Measurements from ENCODE around the gene PRKCZ. TPM values are rescaled to one million over a fixed set of nuclear protein-coding genes. Genes with fewer than 3 reads are reported as not detected.

Gene PRKCZ
- total RNA-seq, 1 donor from 2014 or later: 7.8 TPM

- Mint-ChIP-seq H3K4me1 (ENCODE audit: low read depth) (no peaks in the 10 kb centered on the region), H3K9me3 (ENCODE audit: low read depth) (peaks cover 5% of the 10 kb centered on the region), H3K27ac (ENCODE audit: unreplicated experiment) (no peak overlapping the region), H3K36me3 (ENCODE audit: low read depth) (peaks cover 5% of the 10 kb centered on the region), H3K4me3 (ENCODE audit: unreplicated experiment) (no peak overlapping the region), H3K27me3 (ENCODE audit: low read depth) (no peaks in the 10 kb centered on the region)
- DNase-seq (ENCODE audit: low spot score): no peak
- TF ChIP-seq, protein P1, sequence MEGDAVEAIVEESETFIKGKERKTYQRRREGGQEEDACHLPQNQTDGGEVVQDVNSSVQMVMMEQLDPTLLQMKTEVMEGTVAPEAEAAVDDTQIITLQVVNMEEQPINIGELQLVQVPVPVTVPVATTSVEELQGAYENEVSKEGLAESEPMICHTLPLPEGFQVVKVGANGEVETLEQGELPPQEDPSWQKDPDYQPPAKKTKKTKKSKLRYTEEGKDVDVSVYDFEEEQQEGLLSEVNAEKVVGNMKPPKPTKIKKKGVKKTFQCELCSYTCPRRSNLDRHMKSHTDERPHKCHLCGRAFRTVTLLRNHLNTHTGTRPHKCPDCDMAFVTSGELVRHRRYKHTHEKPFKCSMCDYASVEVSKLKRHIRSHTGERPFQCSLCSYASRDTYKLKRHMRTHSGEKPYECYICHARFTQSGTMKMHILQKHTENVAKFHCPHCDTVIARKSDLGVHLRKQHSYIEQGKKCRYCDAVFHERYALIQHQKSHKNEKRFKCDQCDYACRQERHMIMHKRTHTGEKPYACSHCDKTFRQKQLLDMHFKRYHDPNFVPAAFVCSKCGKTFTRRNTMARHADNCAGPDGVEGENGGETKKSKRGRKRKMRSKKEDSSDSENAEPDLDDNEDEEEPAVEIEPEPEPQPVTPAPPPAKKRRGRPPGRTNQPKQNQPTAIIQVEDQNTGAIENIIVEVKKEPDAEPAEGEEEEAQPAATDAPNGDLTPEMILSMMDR (IDR thresholded peaks at IDR 0.05): no peak
Measured at GRCh38 chr1:2160451-2161300, 110.5 kb downstream of the PRKCZ start.

- TF ChIP-seq, protein P1 (IDR thresholded peaks at IDR 0.05): peak; percentile 44
- Mint-ChIP-seq H3K27me3 (ENCODE audit: low read depth) (no peaks in the 10 kb centered on the region), H3K9me3 (ENCODE audit: low read depth) (peaks cover 5% of the 10 kb centered on the region), H3K27ac (ENCODE audit: unreplicated experiment) (no peak overlapping the region), H3K4me1 (ENCODE audit: low read depth) (no peaks in the 10 kb centered on the region), H3K4me3 (ENCODE audit: unreplicated experiment) (no peak overlapping the region), H3K36me3 (ENCODE audit: low read depth) (peaks cover 3% of the 10 kb centered on the region)
- DNase-seq (ENCODE audit: low spot score): no peak
Measured at GRCh38 chr1:2163205-2163604, 113.0 kb downstream of the PRKCZ start.

DNA sequence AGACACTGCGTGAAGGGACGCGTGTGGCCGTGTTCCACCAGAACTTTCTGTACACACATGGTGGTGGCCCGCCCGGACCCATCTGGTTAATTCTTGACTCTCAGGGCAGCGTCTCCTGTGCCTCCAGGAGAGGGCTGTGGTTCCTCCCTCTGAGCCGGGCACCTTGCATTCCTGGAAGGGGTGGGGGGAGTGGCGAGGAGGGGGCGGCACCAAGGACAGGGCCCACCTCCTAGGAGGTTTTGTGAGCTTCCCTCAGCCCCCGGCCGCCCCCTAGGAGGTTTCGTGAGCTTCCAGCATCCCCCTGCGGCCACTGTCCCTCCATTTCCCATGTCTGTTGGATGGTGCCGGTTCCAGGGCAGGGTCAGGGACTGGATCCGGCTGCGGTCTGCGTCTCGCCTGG, 115.4 kb downstream of the PRKCZ start:
- TF ChIP-seq, protein P1 (IDR thresholded peaks at IDR 0.05): no peak
- Mint-ChIP-seq H3K27ac (ENCODE audit: unreplicated experiment) (no peak overlapping the region), H3K4me3 (ENCODE audit: unreplicated experiment) (no peak overlapping the region), H3K27me3 (ENCODE audit: low read depth) (peaks cover 3% of the 10 kb centered on the region), H3K36me3 (ENCODE audit: low read depth) (peaks cover 1% of the 10 kb centered on the region), H3K9me3 (ENCODE audit: low read depth) (peaks cover 5% of the 10 kb centered on the region), H3K4me1 (ENCODE audit: low read depth) (no peaks in the 10 kb centered on the region)
- DNase-seq (ENCODE audit: low spot score): no peak

DNA sequence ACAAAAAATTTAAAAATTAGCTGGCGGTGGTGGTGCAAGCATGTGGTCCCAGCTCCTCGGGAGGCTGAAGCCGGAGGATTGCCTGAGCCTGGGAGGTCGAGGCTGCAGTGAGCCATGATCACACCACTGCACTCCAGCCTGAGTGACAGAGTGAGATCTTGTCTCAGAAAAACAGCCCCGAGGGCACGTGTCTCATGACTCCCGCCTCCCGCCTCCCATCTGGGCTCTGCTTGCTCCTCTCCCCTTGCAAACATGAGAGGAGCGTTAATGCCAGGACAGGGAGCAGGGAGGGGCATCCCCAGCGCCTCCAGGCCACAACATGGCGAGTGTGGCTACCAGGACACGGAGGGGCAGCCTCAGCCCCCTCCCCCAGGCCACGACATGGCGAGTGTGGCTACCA, 116.0 kb downstream of the PRKCZ start:
- DNase-seq (ENCODE audit: low spot score): no peak
- no peak overlapping the region for H3K27ac Mint-ChIP-seq (ENCODE audit: unreplicated experiment)
- peaks cover 3% of the 10 kb centered on the region for H3K27me3 Mint-ChIP-seq (ENCODE audit: low read depth)
- peaks cover 5% of the 10 kb centered on the region for H3K9me3 Mint-ChIP-seq (ENCODE audit: low read depth)
- H3K36me3 Mint-ChIP-seq (ENCODE audit: low read depth): peaks cover 1% of the 10 kb centered on the region
- TF ChIP-seq, protein P1 (IDR thresholded peaks at IDR 0.05): no peak
- no peak overlapping the region for H3K4me3 Mint-ChIP-seq (ENCODE audit: unreplicated experiment)
- H3K4me1 Mint-ChIP-seq (ENCODE audit: low read depth): no peaks in the 10 kb centered on the region

DNA sequence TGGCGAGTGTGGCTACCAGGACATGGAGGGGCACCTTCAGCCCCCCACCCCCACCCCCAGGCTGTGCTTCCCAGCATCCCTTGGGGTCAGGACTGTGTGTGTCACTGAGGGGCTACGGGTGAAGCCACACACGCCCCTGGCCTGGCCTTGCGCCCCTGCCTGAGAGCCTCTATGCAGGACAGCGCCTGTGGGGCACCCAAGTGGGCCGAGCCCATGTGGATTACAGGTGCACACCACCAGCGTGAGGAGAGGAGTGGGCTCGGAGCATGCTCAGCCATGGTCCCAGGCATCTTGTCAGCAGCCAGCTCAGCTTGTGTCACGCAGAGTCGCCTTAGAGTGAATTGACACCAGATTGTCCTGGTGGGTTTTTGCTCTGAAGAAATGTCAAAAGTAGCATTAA, 116.5 kb downstream of the PRKCZ start:
- TF ChIP-seq, protein P1 (IDR thresholded peaks at IDR 0.05): no peak
- Mint-ChIP-seq H3K27me3 (ENCODE audit: low read depth) (peaks cover 3% of the 10 kb centered on the region), H3K36me3 (ENCODE audit: low read depth) (peaks cover 1% of the 10 kb centered on the region), H3K9me3 (ENCODE audit: low read depth) (peaks cover 5% of the 10 kb centered on the region), H3K4me1 (ENCODE audit: low read depth) (no peaks in the 10 kb centered on the region), H3K4me3 (ENCODE audit: unreplicated experiment) (no peak overlapping the region), H3K27ac (ENCODE audit: unreplicated experiment) (no peak overlapping the region)
- DNase-seq (ENCODE audit: low spot score): no peak

Data from chondrocyte (in vitro differentiated cells).